ENCODE measurements around the gene RHOXF2.

GRCh38 chrX:120137439-120137838 lies 21.0 kb upstream of the RHOXF2 start:
- TF ChIP-seq CTCF (conservative IDR thresholded peaks at IDR 0.05; ENCODE audit: low read length) = no peak
- no peak for TF ChIP-seq EZH2phosphoT487 (IDR thresholded peaks at IDR 0.05; ENCODE audit: borderline replicate concordance)

Data from Loucy (cell line).